Putamen (tissue), 1 donor: ENCODE data around the gene GALNT9.
"Not testable (repeated sequence)": the region's sequence is repeated elsewhere in the genome, so short reads cannot be mapped to it uniquely, and the experiment has no call there.

Experiments
- DNase-seq: peaks from one replicate; pipeline ENCODE4 v3.0.0-alpha.2; 2016; ENCODE audit warnings: low spot score

GALNT9 gene

DNA sequence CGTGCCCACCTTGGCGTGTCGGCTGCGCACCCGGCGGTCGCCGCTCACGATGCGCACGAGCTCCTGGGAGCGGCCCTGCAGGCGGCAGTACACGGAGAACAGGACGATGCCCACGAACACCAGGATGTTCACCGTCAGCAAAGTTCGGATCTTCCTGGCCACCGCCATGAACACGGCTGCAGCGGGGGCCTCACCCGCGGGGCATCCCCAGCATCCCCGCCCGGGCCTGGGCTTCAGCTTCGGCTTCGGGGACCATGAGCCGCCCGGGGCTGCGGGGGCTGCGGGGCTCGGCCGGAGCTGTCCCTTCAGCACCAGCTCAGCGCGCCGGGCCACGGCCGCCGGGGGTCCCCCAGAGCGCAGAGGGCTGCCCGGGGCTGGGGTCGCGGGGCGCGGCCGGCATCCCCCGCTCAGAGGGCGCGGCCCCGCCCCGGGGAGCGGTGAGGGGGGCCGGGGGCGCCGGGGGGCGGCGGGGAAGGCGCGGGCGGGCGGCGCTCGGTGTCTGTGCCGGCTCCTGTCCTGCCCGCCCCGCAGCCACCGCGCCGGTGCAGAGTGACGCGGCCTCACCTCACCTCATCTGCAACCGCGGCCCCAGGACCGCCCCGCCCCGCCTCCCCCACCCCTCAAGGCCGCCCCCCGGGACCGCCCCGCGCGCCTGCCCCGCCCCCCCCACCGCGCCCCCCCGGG, at the start of gene GALNT9:
GALNT9 (minus strand) TSS at position 554 of the 684 bp plus-strand sequence; CDS start at position 168, 386 bp downstream.
- DNase-seq = no peak

DNA sequence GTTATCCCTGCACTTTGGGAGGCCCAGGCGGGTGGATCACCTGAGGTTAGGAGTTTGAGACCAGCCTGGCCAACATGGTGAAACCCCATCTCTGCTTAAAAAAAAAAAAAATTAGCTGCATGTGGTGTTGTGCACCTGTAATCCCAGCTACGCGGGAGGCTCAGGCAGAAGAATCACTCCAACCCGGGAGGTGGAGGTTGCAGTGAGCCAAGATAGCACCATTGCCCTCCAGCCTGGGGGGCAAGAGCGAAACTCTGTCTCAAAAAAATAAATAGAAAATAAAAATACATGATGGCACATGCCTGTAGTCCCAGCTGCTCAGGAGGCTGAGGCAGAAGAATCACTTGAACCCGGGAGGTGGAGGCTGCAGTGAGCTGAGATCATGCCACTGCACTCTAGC, 49.7 kb upstream of the GALNT9 start:
- DNase-seq = not testable (repeated sequence)

GRCh38 chr12:132377147-132377546, 47.8 kb upstream of the GALNT9 start:
- DNase-seq = no peak

- no peak for DNase-seq
Measured at GRCh38 chr12:132376464-132376830, 47.1 kb upstream of the GALNT9 start.

GRCh38 chr12:132375747-132376463, 46.5 kb upstream of the GALNT9 start:
- no peak for DNase-seq

DNA sequence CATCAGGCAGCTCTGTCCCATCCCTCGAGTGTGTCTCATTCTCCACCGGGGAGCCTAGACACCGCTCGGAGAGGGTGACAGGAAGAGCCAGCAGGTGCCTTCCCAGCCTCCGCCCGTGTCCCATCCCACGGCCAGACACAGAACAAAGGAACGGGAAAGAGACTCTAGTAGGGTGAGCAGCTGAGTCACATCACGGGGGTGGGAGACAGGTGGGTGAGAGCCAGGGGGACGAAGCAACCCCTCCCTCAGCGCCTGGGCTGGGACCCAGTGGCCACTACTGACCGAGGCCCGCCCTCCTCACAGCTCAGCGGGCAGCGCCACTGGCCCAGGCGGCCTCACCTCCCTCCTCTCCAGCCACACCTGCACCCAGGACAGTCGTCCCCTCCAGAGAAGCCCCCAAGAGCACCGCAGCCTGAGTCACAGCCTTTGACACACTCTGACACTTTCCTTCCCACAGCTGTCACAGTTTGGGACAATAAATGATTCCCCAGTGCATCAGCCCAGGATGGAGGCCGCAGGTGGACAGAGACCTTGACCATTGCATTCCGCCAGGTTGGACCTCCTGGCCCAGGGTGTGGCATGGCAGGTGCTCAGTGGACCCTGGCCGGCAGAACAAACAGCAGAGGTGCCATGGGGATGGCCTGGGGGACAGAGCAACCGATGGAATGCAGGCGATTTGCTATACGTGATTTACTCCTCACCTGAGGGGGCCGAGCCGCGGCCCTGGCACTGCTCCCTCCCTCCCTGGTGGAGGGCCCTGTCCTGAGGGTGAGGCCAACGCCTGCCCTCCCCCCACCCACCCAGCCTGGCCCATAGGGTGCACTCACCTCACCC, 45.4 kb upstream of the GALNT9 start:
- DNase-seq = no peak

- DNase-seq = no peak
Measured at GRCh38 chr12:132373901-132374611, 44.7 kb upstream of the GALNT9 start.

DNA sequence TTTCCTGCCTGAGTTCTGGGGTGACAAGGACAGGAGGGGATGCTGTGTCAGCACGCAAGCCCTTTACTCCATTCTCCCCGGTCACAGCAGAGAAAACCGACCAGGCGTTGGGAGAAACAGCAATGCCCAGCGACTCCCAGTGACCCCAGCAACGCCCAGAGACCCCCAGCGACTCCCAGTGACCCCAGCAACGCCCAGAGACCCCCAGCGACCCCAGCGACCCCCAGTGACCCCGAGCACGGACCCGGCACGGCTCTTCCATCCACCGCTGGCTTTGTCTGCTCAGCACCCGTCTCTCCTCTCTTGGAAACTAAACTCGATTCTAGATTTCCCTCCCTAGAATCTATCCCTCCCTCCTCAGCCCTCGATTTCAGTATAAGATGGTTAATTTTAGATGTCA, 38.5 kb upstream of the GALNT9 start:
- DNase-seq = no peak

DNA sequence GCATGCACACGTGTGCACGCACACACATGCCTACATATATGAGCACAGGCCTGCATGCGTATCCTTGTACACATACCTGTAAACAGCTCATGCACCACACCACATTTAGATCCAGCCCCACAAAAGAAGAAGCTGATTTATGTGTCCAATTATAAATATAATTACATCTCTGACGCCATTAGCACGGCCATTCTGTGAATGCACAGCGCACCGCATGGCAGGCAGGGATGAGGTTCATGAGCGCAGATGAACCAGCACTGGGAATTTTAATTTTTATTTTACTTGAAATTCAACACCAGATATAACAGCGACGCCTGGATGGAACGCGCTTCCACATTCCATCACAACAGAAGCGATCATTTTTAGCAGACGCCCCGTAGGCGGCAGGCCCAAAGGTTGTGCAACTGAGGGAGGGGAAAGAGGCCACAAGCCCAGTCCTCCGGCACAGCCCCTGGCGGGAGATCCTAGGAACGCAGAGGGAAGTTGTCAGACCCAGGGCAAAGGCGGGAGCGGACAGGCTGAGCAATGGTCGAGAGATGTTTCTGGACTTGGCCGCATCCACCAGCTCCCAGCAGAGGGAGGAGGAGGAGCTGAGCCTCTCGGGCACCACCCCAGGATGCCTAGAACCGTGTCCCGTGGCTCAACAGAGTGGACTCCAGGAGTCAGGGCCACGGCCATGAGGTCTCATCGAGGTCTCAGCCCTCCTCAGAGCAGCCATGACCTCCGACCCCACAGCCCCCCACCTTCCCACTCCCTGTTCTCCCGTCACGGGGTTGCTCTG, 37.9 kb upstream of the GALNT9 start:
- DNase-seq = no peak

- DNase-seq = no peak
Measured at GRCh38 chr12:132366341-132366861, 37.0 kb upstream of the GALNT9 start.

DNA sequence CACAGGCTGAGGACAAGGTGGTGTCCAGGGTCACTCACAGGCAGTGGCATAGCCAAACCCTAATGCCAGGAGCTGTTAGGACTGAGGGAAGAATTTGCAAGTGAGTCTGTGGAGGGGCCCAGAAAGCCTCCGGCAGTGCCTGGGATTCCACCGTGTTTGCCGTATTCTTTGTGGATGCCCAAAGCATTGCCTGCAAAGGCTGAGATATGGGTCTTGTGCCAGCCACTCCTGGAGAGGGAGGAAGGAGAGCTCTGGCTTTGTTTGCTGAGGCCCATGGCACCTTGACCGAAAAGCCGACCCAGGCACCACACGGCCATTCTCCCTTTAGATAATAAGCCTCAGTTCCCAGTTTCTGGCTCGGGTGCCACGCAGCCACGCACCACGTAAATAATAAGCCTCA, 35.8 kb upstream of the GALNT9 start:
- DNase-seq = no peak

GRCh38 chr12:132364348-132364902, 35.0 kb upstream of the GALNT9 start:
- DNase-seq = no peak

- no peak for DNase-seq
Measured at GRCh38 chr12:132363661-132364347, 34.4 kb upstream of the GALNT9 start.

DNA sequence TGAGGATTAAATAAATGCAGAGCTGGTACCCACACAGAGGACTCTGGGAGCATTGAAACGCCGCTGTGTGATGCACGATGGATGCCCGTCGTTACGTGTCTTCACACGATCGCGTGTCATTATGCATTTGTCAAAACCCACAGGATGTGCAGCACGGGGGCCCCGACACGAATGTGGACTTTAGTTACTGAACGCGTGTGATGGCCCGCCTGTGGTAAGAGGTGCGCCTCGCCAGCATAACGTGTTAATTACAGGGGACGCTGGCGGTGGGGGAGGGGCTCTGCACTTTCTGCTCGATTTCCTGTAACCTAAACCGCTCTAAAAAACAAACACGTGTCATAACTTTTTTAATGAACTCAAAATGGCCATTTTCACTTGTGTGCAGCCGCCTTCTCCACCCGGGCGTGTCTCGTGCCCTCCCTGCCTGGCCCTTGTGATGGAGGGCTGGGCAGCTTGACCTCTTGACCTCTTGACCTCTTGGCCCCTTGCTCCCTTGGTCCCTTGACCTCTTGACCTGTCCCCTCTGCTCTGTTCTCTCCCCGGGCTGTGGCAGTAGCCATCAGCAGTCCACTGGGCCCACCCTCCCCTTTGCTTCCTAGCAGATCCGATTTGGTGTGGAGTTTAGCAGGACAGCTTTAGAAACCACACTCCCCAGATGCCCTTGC, 33.7 kb upstream of the GALNT9 start:
- no peak for DNase-seq

GRCh38 chr12:132360906-132361777, 31.8 kb upstream of the GALNT9 start:
- DNase-seq = no peak

- DNase-seq = no peak
Measured at GRCh38 chr12:132360410-132360809, 31.0 kb upstream of the GALNT9 start.

- DNase-seq = no peak
Measured at GRCh38 chr12:132359971-132360370, 30.6 kb upstream of the GALNT9 start.

DNA sequence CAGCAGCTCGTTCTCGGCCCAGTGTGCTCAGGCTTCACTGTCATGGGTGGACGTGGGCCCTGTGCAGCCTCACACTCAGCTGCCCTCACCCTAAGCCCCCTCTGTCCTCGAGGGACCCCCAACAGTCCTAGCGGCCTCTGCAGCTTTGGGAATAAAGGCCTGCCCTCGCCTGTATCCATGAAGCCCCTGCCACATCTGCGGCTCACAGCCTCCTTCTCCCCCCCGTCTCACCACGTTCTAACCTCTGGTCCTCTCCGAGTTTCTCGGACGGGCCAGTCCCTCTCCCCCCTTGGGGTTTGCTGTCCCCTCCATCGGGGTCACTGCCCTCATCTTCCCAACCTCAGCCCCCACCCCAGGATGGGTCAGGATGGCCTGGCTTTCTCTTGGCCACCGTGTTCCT, 30.2 kb upstream of the GALNT9 start:
- no peak for DNase-seq
